IPS DF 6.9 (cell line): ENCODE measurements around the gene JMJD4.
"Not testable (repeated sequence)": the region's sequence is repeated elsewhere in the genome, so short reads cannot be mapped to it uniquely, and the experiment has no call there.

ENCODE experiments used
- DNase-seq: peaks from one replicate; pipeline ENCODE4 v3.0.0-alpha.2; 2013; ENCODE audit warnings: low read depth, low spot score
- H3K27ac ChIP-seq: one replicate; pipeline ENCODE4 v1.5.1; 2013; ENCODE audit warnings: low read length, control low read depth
- H3K27me3 ChIP-seq: 2 replicates; pipeline ENCODE4 v1.6.1; 2013; ENCODE audit warnings: mild to moderate bottlenecking, low read length; ENCODE audit not compliant: control insufficient read depth, insufficient read depth
- H3K36me3 ChIP-seq: 2 replicates; pipeline ENCODE4 v1.6.1; 2013; ENCODE audit warnings: low read length; ENCODE audit not compliant: control insufficient read depth, insufficient read depth
- H3K4me1 ChIP-seq: 2 replicates; pipeline ENCODE4 v1.6.1; 2013; ENCODE audit warnings: low read length; ENCODE audit not compliant: control insufficient read depth, insufficient read depth
- H3K4me3 ChIP-seq: 2 replicates; pipeline ENCODE4 v1.5.1; 2013; ENCODE audit warnings: mild to moderate bottlenecking, low read length
- H3K9me3 ChIP-seq: 2 replicates; pipeline ENCODE4 v1.6.1; 2013; ENCODE audit warnings: low read length, inconsistent platforms; ENCODE audit not compliant: control insufficient read depth, insufficient read depth
- WGBS: extraction: QIAGEN DNeasy Blood & Tissue Kit; methylation state at CpG from one replicate; pipeline ENCODE4 v1.1.7; 2013; ENCODE audit warnings: mixed read lengths, missing lambda C conversion rate; ENCODE audit not compliant: insufficient read length, insufficient coverage; 5-methylcytosine and 5-hydroxymethylcytosine counted together

The JMJD4 gene

DNA sequence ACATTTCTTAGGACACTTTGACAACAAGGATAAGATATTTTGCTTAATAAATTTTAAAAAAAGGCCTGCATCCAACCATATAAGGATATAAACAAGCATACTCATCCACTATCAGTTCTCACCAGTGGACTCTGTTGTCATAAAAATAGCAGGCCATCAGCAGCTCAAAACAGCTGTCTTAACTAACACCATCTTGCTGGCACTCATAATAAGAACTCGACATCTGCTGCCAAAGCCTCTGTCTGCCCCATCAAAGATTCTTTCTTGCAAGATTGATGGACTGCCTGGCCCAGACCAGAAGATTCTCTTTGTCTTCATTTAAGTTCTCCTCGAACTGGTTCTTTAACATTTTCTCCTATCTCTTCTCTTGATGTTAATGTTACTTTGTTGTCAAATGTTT is 10.1 kb downstream of the JMJD4 start:
- Histone ChIP-seq H3K4me3 (no peak overlapping the region), H3K36me3 (no peaks in the 10 kb centered on the region), H3K27me3 (no peaks in the 10 kb centered on the region), H3K27ac (no peak overlapping the region), H3K4me1 (peaks cover 9% of the 10 kb centered on the region), H3K9me3 (no peaks in the 10 kb centered on the region; the same call in 1 of the 2 replicates)
- no CpG with 5 or more reads among the region's 2 CpGs for WGBS
- no peak for DNase-seq

DNA sequence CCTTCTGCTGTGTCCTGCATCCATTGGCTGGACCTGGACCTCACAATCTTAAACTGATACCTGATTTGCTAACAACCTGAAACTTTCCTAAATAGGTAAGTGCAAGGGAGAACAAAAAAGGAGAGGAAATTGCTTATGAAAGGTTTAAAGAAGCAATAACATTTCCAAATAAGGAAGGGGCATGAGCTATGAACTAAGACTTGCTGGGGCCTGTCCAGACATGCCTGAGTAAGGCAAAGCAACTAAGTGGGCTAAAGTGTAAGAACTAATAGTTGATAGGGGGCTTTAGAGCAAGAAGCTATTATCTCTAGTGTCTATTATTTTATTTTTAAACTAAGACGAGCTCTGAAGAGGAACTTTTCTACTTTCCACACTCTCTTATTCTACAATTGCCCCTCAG is 11.6 kb downstream of the JMJD4 start:
- H3K36me3 ChIP-seq = no peaks in the 10 kb centered on the region
- no peak overlapping the region for H3K4me3 ChIP-seq
- DNase-seq = no peak
- WGBS = no CpG with 5 or more reads among the region's 1 CpG
- peaks cover 2% of the 10 kb centered on the region for H3K9me3 ChIP-seq
- H3K27me3 ChIP-seq = no peaks in the 10 kb centered on the region
- no peak overlapping the region for H3K27ac ChIP-seq
- no peaks in the 10 kb centered on the region for H3K4me1 ChIP-seq

DNA sequence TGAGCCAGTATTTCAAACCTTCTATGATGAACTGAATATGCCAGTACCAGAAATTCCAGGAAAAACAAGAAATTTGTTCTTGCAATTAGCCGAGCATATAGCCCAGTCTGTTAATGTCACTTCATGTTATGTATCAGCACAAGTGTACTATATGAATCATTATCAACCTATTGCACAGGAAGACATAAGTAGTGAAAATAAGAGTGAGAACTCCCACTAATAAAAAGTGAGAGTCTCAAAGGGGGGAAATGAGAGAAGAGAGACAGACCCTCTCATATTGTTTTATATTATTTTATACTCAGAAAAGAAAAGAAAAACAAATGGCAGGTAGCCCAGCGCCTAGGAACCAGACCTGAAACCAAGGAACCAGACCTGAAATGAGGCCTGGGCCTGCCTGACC is 16.2 kb downstream of the JMJD4 start:
- no peak for DNase-seq
- no CpG with 5 or more reads among the region's 2 CpGs for WGBS
- H3K27ac ChIP-seq = no peak overlapping the region
- H3K9me3 ChIP-seq = peaks cover 3% of the 10 kb centered on the region
- no peaks in the 10 kb centered on the region for H3K4me1 ChIP-seq
- no peaks in the 10 kb centered on the region for H3K27me3 ChIP-seq
- no peaks in the 10 kb centered on the region for H3K36me3 ChIP-seq
- H3K4me3 ChIP-seq = no peak overlapping the region

DNA sequence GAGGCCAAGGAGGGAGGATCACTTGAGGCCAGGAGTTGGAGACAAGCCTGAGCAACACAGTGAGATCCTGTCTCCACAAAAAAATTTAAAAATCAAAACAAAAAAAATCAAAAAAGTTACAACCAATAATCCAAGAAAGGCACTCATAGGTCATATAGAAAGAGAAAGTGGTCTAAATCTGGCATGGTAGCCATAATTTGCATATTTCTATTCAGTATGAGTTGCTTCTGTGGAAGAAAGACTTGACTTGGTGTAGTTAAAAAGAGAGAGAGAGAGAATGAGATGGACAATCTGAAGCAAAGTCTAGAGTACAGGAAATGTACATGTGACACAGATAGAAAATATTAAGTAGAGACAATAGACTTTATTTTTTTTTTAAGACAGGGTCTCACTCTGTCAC is 22.5 kb downstream of the JMJD4 start:
- H3K4me3 ChIP-seq = no peak overlapping the region
- H3K4me1 ChIP-seq = no peaks in the 10 kb centered on the region
- DNase-seq = no peak
- no peaks in the 10 kb centered on the region for H3K27me3 ChIP-seq
- no peak overlapping the region for H3K27ac ChIP-seq
- peaks cover 3% of the 10 kb centered on the region for H3K9me3 ChIP-seq
- H3K36me3 ChIP-seq = no peaks in the 10 kb centered on the region

DNA sequence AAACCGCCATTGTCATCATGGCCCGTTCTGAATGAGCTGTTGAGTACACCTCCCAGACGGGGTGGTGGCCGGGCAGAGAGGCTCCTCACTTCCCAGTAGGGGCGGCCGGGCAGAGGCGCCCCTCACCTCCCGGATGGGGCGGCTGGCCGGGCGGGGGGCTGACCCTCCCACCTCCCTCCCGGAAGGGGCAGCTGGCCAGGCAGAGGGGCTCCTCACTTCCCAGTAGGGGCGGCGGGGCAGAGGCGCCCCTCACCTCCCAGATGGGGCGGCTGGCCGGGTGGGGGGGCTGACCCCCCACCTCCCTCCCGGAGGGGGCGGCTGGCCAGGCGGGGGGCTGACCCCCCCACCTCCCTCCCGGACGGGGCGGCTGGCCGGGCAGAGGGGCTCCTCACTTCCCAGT is 24.6 kb downstream of the JMJD4 start:
- not testable (repeated sequence) for DNase-seq, H3K4me3 ChIP-seq, H3K4me1 ChIP-seq, H3K36me3 ChIP-seq, H3K9me3 ChIP-seq, H3K27ac ChIP-seq, H3K27me3 ChIP-seq
- no CpG with 5 or more reads among the region's 24 CpGs for WGBS

DNA sequence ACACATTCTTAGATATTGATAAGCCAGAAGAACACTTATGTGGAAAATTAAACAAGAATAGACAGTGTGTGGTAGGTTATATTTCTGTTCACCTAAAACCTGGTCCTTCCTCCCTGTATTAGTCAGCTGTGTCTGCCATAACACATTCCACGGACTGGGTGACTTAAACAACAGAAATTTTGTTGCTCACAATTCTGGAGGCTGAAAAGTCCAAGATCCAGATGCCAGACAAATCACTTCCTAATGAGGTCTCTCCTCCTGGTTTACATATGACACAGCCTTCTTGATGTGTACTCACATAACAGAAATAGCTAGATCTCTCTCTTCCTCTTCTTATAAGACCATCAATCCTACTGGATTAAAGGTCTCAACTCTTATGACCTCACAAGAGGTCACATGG is 25.7 kb downstream of the JMJD4 start:
- no peaks in the 10 kb centered on the region for H3K4me1 ChIP-seq
- peaks cover 3% of the 10 kb centered on the region for H3K9me3 ChIP-seq
- no CpG with 5 or more reads among the region's 1 CpG for WGBS
- H3K27ac ChIP-seq = no peak overlapping the region
- no peaks in the 10 kb centered on the region for H3K27me3 ChIP-seq
- H3K36me3 ChIP-seq = no peaks in the 10 kb centered on the region
- H3K4me3 ChIP-seq = no peak overlapping the region
- no peak for DNase-seq

DNA sequence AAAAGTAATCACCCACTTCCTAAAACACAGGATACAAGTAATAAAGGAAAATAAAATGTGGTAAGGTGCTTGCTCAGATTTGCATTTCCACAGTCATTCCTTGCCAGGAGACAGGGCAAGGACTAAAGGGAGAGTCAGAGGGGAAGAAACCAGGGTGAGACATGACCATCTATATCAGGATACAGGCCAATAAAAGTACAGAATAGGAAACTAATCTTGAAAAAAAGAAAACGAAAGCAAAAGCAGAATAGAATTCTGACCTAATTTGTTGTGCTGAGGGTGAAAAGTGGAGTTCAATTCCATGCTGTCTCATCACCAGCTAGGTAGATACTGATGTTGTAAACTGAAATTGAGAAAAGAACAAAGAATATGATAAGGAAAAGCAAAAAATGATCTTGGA is 27.3 kb downstream of the JMJD4 start:
- no peaks in the 10 kb centered on the region for H3K27me3 ChIP-seq
- no peak overlapping the region for H3K27ac ChIP-seq
- no peaks in the 10 kb centered on the region; the same call in 1 of the 2 replicates for H3K9me3 ChIP-seq
- H3K4me1 ChIP-seq = no peaks in the 10 kb centered on the region
- no peak for DNase-seq
- H3K36me3 ChIP-seq = no peaks in the 10 kb centered on the region
- no CpG with 5 or more reads among the region's 1 CpG for WGBS
- no peak overlapping the region for H3K4me3 ChIP-seq

DNA sequence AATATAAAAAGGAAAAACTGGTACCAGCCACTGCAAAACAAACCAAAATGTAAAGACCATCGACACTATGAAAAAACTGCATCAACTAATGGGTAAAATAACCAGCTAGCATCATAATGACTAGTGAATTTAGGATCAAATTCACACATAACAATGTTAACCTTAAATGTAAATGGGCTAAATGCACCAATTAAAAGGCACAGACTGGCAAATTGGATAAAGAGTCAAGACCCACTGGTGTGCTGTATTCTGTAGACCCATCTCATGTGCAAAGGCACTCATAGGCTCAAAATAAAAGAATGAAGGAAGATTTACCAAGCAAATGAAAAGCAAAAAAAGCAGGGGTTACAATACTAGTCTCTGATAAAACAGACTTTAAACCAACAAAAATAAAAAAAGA is 33.5 kb downstream of the JMJD4 start:
- not testable (repeated sequence) for H3K9me3 ChIP-seq, H3K27me3 ChIP-seq, H3K36me3 ChIP-seq, H3K4me3 ChIP-seq, H3K27ac ChIP-seq, DNase-seq, H3K4me1 ChIP-seq
- no CpG with 5 or more reads among the region's 1 CpG for WGBS

DNA sequence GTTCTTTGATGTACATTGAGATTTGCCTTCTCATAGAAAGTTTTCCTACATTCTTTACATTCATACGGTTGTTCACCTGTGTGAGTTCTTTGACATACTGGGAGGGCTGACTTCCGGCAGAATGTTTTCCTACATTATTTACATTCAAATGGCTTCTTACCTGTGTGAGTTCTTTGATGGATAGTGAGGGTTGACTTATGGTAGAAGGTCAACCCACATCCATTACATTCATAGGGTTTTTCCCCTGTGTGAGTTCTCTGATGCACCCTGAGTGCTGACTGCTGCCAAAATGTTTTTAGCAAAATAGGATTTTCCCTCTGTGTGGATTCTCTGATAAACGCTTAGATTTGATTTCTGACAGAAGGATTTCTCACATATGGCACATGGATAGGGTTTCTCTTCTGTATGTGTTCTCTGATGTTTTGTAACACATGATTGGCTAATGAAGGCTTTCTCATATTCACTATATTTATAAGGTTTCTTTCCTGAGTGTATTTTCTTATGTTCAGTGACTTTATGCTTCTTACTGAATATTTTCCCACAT is 37.7 kb downstream of the JMJD4 start:
- Histone ChIP-seq H3K4me1 (no peaks in the 10 kb centered on the region), H3K4me3 (no peak overlapping the region), H3K27me3 (no peaks in the 10 kb centered on the region), H3K9me3 (no peaks in the 10 kb centered on the region; the same call in 1 of the 2 replicates), H3K36me3 (no peaks in the 10 kb centered on the region), H3K27ac (no peak overlapping the region)
- DNase-seq = no peak
- no CpG with 5 or more reads among the region's 3 CpGs for WGBS

DNA sequence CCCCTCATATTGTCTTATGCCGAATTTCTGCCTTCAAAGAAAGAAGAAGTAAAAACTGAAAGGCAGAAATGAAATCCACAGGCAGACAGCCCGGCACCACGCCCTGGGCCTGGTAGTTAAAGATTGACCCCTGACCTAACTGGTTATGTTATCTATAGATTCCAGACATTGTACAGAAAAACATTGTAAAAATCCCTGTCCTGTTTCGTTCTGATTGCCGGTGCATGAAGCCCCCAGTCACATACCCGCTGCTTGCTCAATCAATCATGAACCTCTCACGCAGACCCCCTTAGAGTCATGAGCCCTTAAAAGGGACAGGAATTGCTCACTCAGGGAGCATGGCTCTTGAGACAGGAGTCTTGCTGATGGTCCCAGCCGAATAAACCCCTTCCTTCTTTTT is 49.3 kb downstream of the JMJD4 start:
- no peak overlapping the region for H3K27ac ChIP-seq
- no CpG with 5 or more reads among the region's 8 CpGs for WGBS
- H3K27me3 ChIP-seq = no peaks in the 10 kb centered on the region
- no peak for DNase-seq
- H3K9me3 ChIP-seq = no peaks in the 10 kb centered on the region; the same call in 1 of the 2 replicates
- H3K4me3 ChIP-seq = no peak overlapping the region
- H3K4me1 ChIP-seq = no peaks in the 10 kb centered on the region
- H3K36me3 ChIP-seq = no peaks in the 10 kb centered on the region
